ENCODE results near the gene PAPOLA. TPM values are rescaled to one million over a fixed set of nuclear protein-coding genes. Genes with fewer than 3 reads are reported as not detected.
"Not testable (repeated sequence)": the region's sequence is repeated elsewhere in the genome, so short reads cannot be mapped to it uniquely, and the experiment has no call there.

Gene PAPOLA
- total RNA-seq: 100 to 1,000 TPM; 156 to 189 TPM

DNA sequence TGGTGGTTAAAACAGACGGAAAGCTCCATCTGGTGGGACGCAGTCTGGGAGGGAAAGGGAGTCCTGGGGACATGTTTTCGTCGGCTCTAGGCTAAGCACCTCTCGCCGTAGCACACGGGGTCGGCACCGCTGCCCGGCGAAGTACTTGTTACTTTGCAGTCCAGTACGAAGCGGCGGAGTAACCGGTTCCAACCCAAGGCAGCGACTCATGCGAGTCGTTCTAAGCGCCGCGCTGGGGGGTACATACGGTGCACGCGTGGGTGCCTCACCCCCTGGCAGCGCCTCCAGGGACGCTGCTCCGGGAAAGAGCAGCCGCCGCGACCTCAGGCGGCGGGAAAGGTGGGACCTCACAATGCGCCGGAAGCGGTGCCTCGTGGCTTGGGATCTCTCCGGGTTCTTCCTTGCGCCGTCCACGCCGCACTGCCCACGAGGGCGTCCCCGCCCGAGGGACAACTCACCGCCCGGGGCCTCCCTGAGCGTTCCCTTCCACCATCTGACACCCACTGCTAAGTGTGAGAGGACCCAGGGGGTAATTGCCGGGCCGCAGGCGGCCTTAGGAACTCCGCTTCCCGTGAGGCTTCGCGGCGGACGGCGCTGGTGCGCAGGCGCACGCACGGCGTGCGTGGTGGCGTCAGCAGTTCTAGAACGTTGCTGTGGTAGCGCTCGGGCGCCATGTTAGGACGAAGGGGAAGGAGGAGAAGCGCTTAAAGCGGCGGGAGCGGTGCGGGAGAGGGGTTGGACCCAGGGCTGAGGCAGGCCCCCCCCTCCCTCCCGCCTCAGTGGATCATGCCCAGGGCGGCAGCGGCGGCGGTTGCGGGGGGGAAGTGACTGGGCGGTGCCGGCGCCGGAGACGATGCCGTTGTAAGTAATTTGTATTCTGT is at the start of gene PAPOLA:
TSS of gene PAPOLA (plus strand) at position 643 of the 881 bp plus-strand sequence. CDS start at position 854, 211 bp downstream.
- H3K36me3 Mint-ChIP-seq: peaks cover 25% of the 10 kb centered on the region
- peaks cover 8% of the 10 kb centered on the region for H3K27me3 Mint-ChIP-seq
- ATAC-seq: peak; percentile 93
- peak within 1 kb of the TSS; percentile 99 for H3K4me3 Mint-ChIP-seq
- peak within 1 kb of the TSS; percentile 97 for H3K27ac Mint-ChIP-seq
- peak; percentile 97 for DNase-seq
- CTCF ChIA-PET: no interaction called here
- no peaks in the 10 kb centered on the region for H3K9me3 Mint-ChIP-seq (ENCODE audit: low read depth)
- H3K4me1 Mint-ChIP-seq: peaks cover 46% of the 10 kb centered on the region

DNA sequence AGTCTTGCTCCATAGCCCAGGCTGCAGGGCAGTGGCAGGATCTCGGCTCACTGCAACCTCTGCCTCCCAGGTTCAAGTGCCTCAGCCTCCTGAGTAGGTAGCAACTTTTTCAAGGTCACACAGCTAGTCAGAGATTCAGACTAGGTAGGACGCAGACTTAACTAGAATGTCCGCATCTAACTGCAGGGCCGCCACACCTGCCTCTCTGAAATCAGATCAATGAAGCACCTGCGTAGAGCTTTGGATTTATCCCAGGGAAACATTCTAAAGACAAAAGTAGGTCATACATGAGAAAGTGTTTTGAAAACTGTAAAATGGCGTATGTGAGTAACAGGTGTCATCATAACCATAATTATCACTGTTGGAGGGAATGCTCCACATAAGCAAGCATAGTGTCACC is 49.5 kb upstream of the PAPOLA start:
- Mint-ChIP-seq H3K36me3 (no peaks in the 10 kb centered on the region), H3K27ac (no peak overlapping the region), H3K27me3 (peaks cover 2% of the 10 kb centered on the region), H3K4me3 (no peak overlapping the region), H3K9me3 (ENCODE audit: low read depth) (no peaks in the 10 kb centered on the region), H3K4me1 (no peaks in the 10 kb centered on the region)
- ATAC-seq: no peak
- DNase-seq: no peak
- CTCF ChIA-PET: no interaction called here

DNA sequence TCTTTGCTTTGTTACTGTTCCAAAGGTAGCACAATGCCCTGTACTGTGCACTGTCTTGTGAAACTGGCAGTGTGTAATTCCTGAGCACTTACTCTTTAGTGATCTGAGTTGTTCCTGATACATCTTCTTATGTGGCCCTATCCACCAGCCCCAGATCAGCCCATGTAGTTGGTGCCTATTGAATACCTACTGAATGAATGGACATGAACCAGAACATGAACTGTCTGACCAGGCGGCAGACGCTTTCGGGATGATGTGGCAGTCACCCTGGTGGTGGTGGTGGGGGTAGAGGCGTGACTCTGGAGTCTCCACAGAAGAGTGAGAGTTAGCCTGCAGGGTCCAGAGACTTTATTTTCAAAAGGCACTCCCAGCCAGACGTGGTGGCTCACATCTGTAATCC is 46.6 kb upstream of the PAPOLA start:
- Mint-ChIP-seq H3K4me3 (no peak overlapping the region), H3K36me3 (no peaks in the 10 kb centered on the region), H3K4me1 (no peaks in the 10 kb centered on the region), H3K27me3 (peaks cover 5% of the 10 kb centered on the region), H3K9me3 (ENCODE audit: low read depth) (no peaks in the 10 kb centered on the region), H3K27ac (no peak overlapping the region)
- ATAC-seq (no peak), DNase-seq (no peak)
- CTCF ChIA-PET: no interaction called here

DNA sequence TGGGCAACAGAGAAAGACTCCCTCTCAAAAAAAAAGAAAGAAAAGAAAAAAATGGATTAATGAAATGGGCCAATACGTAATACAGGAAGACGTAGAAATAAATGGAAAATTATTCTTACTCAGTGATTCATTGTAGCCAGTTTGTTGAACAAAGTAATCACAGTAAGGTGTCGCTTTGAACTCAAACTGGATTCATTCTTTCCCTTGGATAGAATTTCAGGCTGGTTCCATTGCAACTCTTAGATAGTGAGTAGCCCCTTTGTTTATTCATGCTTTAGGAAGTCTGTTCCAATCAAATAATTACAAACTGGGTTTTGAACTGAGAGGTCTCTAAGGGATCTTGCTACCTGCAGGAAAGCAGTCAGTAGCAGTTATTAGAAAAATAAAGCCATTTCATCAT is 42.3 kb upstream of the PAPOLA start:
- DNase-seq: no peak
- no peak overlapping the region for H3K27ac Mint-ChIP-seq
- no peaks in the 10 kb centered on the region for H3K9me3 Mint-ChIP-seq (ENCODE audit: low read depth)
- ATAC-seq: no peak
- H3K27me3 Mint-ChIP-seq: peaks cover 5% of the 10 kb centered on the region
- H3K36me3 Mint-ChIP-seq: no peaks in the 10 kb centered on the region
- CTCF ChIA-PET: no interaction called here
- peaks cover 5% of the 10 kb centered on the region for H3K4me1 Mint-ChIP-seq
- no peak overlapping the region for H3K4me3 Mint-ChIP-seq

DNA sequence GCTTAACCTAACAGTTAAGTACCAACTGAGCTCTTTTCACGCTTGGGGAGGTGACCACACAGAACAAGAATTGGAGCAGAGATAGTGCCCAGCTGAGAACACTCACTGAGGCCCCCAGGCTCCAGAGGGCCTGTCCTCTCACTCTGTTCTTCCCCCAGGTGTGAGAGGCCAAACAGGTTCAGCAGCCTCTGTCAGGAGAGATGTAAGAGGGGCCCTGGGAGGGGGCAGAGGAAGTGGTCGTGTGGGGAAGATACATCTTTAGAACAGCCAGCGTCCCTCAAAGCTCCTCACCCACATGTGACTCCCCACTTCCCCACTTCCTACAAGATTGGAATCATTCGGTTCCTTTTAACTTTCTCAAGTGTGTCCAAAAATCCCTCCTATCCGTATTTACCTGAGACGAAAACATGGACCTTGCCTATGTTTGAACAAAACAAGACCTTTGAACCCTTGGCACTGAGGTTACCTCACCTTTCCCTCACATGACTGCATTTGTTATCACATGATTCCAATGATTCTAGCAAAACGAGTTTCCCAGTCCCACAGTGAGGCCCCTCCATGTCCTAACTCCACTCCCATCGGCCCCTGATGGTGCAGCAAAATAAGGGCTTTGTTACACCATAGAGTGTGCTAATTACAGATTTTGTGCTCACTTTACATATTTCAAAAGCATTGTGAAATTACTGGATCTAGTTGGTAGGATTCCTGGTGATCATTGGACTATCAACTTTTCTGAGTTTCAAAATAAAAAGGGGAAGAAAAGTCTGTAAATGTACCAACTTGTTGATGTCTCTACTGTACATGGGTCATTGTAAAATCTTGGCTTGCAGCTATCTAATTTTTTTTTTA is 40.0 kb upstream of the PAPOLA start:
- Mint-ChIP-seq H3K27ac (no peak overlapping the region), H3K4me3 (no peak overlapping the region), H3K27me3 (peaks cover 3% of the 10 kb centered on the region), H3K4me1 (peaks cover 5% of the 10 kb centered on the region), H3K36me3 (no peaks in the 10 kb centered on the region), H3K9me3 (ENCODE audit: low read depth) (no peaks in the 10 kb centered on the region)
- no peak for DNase-seq
- ATAC-seq: no peak
- CTCF ChIA-PET: no interaction called here

DNA sequence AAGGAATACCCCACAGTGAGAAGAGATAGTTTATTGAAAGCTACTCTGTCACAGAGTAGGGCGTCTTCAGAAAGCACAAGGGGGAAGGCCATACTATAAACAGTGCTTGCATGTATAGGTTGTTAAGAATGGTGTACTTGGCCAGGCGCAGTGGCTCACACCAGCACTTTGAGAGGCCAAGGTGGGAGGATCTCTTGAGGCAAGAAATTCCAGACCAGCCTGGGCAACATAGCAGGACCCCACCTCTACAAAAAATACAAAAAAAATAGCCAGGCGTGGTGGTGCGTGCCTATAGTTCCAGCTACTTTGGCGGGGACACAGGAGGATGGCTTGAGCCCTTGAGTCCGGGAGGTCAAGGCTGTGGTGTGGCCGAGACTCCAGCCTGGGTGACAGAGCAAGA is 38.0 kb upstream of the PAPOLA start:
- no peak for ATAC-seq
- Mint-ChIP-seq H3K36me3 (no peaks in the 10 kb centered on the region), H3K4me3 (no peak overlapping the region), H3K4me1 (peaks cover 5% of the 10 kb centered on the region), H3K9me3 (ENCODE audit: low read depth) (no peaks in the 10 kb centered on the region), H3K27ac (no peak overlapping the region), H3K27me3 (no peaks in the 10 kb centered on the region)
- CTCF ChIA-PET: no interaction called here
- DNase-seq: no peak

DNA sequence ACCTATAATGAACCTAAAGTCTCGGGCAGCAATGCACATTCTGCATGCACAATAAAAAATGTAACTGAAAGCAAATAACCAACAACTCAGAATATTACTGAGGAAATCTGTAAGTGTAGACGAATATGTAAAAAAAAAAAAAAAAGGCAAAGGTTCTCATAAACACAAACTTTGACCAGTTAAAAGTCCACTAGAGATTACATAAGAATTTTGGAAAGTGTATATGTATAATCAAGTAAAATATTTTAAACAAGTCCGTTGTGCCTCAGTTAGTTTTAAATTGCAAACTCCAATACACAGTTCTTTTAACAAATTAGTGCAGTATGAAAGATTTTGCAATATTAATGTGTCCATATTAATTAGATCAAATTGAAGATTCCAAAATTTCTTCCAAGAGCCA is 35.3 kb upstream of the PAPOLA start:
- no peak for ATAC-seq
- no peak for DNase-seq
- Mint-ChIP-seq H3K4me3 (no peak overlapping the region), H3K27ac (no peak overlapping the region), H3K27me3 (peaks cover 9% of the 10 kb centered on the region), H3K9me3 (ENCODE audit: low read depth) (no peaks in the 10 kb centered on the region), H3K4me1 (peaks cover 2% of the 10 kb centered on the region), H3K36me3 (no peaks in the 10 kb centered on the region)
- CTCF ChIA-PET: no interaction called here

DNA sequence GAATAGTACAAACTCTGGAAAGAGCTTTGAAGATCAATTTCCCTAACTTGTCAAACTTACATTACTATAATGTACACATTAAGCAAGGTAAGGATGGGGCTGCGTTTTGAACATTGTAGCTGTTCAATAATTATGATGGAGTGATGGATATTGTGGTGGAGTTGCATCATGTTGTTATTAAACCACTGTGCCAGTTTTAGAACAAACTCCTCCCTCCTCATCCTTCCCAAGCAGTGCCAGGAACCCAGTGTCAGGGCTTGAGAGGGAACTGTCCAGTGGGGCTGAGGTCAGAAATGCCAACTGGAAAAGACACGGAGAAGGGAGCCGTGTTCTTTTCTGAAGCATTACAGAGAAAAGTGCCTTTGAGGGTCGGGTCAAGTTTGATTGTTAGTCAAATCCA is 31.9 kb upstream of the PAPOLA start:
- no peak for ATAC-seq
- Mint-ChIP-seq H3K4me1 (no peaks in the 10 kb centered on the region), H3K36me3 (no peaks in the 10 kb centered on the region), H3K27me3 (peaks cover 14% of the 10 kb centered on the region), H3K27ac (no peak overlapping the region), H3K9me3 (ENCODE audit: low read depth) (no peaks in the 10 kb centered on the region), H3K4me3 (no peak overlapping the region)
- CTCF ChIA-PET: no interaction called here
- DNase-seq: no peak

DNA sequence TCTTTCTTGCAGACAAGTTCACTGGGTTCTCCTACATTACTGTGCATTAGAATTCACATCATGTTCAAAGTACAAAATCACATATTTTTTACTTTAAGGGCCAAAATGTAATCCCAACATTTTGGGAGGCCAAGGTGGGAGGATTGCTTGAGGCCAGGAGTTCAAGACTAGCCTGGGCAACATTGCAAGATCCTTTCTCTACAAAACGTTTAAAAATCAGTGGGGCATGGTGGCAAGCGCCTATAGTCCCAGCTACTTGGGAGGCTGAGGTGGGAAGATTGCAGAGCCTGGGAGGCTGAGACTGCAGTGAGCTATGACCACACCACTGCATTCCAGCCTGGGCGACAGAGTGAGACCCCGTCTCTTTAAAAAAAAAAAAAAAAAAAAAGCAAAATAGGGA is 31.2 kb upstream of the PAPOLA start:
- CTCF ChIA-PET: interaction anchor here (0.7 kb wide), 1 partner anchor 939 kb away, joined by 3 read pairs; no protein-coding TSS in a partner anchor
- peaks cover 14% of the 10 kb centered on the region for H3K27me3 Mint-ChIP-seq
- not testable (repeated sequence) for H3K4me1 Mint-ChIP-seq; H3K27ac Mint-ChIP-seq; DNase-seq; H3K36me3 Mint-ChIP-seq; H3K4me3 Mint-ChIP-seq; H3K9me3 Mint-ChIP-seq (ENCODE audit: low read depth); ATAC-seq

DNA sequence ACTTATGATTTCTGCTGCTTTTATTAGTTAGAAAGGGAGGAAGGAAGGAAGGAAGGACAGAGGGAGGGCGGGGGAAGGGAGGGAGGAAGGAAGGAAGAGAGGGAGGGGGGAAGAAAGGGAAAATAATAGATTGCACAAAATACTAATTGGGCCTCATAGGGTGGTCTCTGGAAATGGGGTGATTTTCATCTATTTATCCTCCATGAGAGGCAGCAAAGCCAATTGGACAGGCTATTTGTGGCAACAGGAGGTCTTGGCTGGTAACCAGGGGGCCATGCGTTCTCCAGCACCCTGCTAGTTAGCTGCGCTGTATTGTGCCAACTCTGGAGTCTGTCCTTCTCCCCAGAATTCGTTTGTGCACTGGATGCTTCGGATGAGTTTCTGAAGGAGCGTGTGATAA is 24.1 kb upstream of the PAPOLA start:
- H3K27ac Mint-ChIP-seq: no peak overlapping the region
- ATAC-seq: no peak
- no peak overlapping the region for H3K4me3 Mint-ChIP-seq
- no peaks in the 10 kb centered on the region for H3K9me3 Mint-ChIP-seq (ENCODE audit: low read depth)
- H3K27me3 Mint-ChIP-seq: peaks cover 12% of the 10 kb centered on the region
- H3K4me1 Mint-ChIP-seq: no peaks in the 10 kb centered on the region
- DNase-seq: no peak
- CTCF ChIA-PET: no interaction called here
- no peaks in the 10 kb centered on the region for H3K36me3 Mint-ChIP-seq

DNA sequence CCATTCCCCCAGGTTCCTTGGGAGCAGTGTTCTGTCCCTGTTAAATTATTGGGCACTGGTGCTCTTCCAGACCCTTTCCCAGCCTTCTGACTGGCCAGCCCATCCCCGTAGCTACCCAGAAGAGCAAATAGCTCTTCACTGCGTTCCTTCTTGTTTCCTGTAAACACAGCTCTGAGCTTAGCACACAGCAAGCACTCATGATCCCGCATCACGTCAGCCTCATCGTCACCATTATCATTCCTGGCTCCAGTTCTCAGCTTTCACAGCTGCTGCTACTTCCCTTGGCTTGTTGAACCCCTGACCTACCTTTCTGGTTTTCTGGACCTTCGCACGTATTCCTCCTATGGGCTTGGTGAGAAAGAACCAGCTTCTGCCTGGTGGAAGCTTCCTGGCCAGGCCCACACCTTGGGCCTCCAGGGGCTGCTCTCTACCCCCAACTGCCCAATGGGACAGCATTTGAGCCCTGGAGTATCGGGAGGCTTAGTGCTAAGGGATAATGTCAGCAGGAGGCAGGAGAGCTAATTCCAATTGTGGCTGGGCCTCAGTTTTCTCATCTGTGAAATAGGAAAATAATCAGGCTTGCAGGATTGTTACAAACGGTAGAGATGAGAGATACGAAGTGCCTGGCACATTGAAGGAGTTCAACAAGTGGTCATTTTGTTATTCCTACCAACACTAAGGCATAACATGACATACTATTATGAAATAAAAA is 22.6 kb upstream of the PAPOLA start:
- CTCF ChIA-PET: no interaction called here
- no peaks in the 10 kb centered on the region for H3K9me3 Mint-ChIP-seq (ENCODE audit: low read depth)

DNA sequence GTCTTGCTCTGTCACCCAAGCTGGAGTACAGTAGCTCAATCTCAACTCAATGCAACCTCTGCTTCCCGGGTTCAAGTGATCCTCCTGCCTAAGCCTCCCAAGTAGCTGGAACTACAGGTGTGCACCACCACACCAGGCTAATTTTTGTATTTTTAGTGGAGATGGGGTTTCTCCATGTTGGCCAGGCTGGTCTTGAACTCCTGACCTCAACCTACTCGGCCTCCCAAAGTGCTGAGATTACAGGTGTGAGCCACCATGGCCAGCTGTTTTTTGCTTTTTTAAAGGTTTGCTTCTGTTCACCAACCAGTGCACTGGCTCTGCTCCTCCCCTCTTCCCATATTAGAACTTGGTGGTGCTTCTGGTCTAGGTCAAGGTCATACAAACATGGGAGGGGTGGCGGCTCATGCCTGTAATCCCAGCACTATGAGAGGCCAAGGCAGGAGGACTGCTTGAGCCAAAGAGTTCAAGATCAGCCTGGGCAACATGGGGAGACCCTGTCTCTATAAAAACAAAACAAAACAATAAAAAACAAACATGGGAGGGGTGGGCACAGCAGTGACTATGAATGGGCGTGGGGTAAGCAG is 20.4 kb upstream of the PAPOLA start:
- DNase-seq: no peak
- Mint-ChIP-seq H3K27ac (no peak overlapping the region), H3K9me3 (ENCODE audit: low read depth) (no peaks in the 10 kb centered on the region), H3K4me3 (no peak overlapping the region), H3K36me3 (no peaks in the 10 kb centered on the region), H3K4me1 (no peaks in the 10 kb centered on the region), H3K27me3 (peaks cover 17% of the 10 kb centered on the region)
- CTCF ChIA-PET: no interaction called here
- ATAC-seq: no peak

More for the DNA sequence above, 22.6 kb upstream of the PAPOLA start:
- no peaks in the 10 kb centered on the region for H3K4me1 Mint-ChIP-seq
- no peak overlapping the region for H3K27ac Mint-ChIP-seq
- H3K4me3 Mint-ChIP-seq: no peak overlapping the region
- no peak for DNase-seq
- H3K27me3 Mint-ChIP-seq: peaks cover 13% of the 10 kb centered on the region
- ATAC-seq: no peak
- H3K36me3 Mint-ChIP-seq: no peaks in the 10 kb centered on the region

DNA sequence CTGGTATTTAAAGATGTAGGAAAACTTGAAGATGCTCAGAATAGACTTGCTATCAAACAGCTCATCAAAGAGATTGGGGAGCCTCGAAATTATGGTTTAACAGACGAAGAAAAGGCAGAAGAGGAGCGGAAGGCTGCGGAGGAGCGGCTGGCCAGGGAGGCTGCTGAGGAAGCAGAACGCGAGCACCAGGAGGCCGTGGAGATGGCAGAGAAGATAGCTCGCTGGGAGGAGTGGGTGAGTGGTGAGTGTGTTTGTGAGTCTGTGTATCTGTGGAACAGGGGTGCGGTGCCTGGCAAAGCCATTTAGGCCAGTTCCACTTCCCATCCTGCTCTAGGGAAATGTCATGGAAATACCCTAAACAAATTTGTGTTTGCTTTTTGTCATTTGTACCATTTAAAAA is 19.2 kb upstream of the PAPOLA start:
- Mint-ChIP-seq H3K27ac (no peak overlapping the region), H3K4me3 (no peak overlapping the region), H3K4me1 (no peaks in the 10 kb centered on the region), H3K9me3 (ENCODE audit: low read depth) (no peaks in the 10 kb centered on the region), H3K27me3 (peaks cover 17% of the 10 kb centered on the region), H3K36me3 (no peaks in the 10 kb centered on the region)
- CTCF ChIA-PET: no interaction called here
- no peak for ATAC-seq
- DNase-seq: no peak

Data from activated CD8-positive, alpha-beta memory T cell treated with anti-CD3 and anti-CD28 coated beads, Interleukin-2, amount 10 ng/mL, durations not matched to agents 7 days and 5 days (primary cell).